Stimulated activated CD8-positive, alpha-beta memory T cell treated with anti-CD3 and anti-CD28 coated beads, Interleukin-7, amount 100 ng/mL, for 24 hours (primary cell): ENCODE measurements around the gene EDN3.

Experiments used
- DNase-seq: peaks from one replicate; pipeline ENCODE4 v3.0.0-alpha.2; 2020; ENCODE audit warnings: low read depth

The EDN3 gene

DNA sequence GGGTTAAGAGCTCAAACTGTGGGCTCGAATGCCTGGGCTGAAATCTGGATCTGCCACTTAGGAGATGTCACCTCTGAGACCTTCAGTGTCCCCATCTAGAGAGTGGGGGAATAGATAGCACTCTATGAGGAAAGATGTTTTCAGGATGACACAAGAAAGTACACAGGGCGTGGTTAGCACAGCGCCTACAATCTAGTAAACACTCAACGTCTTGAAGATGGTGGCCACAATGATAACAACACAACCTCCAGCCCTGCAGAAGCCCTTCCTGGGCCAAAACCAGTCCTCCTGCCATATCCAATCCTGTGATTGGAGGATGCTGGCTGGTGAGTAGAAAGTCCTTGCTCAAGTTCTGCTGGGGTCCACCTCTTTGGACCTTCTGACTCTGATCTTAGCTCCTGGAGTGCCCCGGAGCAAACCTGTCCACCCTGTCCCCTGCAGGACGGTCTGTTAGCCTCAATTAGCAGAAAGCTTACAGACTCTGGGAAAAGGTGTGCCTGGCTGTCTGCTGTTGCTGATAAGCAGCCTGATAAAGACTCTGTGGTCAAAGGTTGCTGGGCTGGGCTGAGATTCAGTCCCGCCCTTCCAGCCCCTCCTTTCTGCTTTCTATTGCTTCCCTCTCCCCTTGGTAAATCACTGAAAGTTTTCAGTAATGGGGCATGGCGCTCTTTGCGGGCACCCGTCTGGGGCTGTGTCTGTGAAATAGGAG is 8.2 kb downstream of the EDN3 start:
- no peak for DNase-seq

GRCh38 chr20:59309218-59309617 is 8.8 kb downstream of the EDN3 start:
- DNase-seq: no peak

- no peak for DNase-seq
Observed at GRCh38 chr20:59314997-59315396, 14.6 kb downstream of the EDN3 start.

DNA sequence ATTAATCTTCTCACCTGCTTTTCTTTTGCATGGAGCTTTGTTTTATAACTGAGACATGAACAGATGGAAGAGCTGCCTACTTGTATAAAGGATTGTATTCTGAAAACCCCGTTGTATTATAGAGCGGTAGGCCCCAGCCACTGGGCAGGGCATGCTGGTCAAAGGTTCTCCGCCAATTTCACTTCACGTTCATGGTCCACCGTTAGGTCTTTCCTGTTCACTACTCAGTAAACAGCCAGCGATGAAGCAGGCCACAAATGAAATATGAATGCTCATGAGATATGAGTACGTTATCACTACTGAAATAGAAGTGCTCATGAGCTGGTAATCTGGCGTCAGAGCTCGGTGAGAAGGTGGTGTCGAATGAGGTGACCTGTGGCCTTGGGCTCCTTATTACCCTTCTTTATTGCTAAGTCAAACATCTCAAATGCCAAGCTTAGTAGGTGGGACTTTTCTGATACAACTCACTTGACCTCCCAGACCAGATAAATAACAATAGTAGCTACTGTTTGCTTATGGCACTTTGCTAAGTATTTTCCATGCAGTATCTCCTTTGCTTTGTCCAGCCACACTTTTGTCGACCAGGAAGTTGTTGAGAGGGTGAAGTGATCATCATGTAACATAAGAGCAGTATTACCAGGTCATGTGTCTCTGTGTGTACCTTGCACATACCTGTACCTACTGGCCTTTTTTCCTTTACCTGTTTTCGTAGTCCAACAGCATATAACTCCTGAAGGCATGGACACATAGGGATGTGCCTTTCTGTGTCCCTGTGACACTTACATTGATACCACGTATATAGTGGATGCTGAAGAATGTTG is 16.7 kb downstream of the EDN3 start:
- no peak for DNase-seq

- no peak for DNase-seq
Observed at GRCh38 chr20:59318201-59318790, 17.9 kb downstream of the EDN3 start.

GRCh38 chr20:59318803-59319202 is 18.4 kb downstream of the EDN3 start:
- no peak for DNase-seq

GRCh38 chr20:59320426-59320825 is 20.0 kb downstream of the EDN3 start:
- DNase-seq: no peak

DNA sequence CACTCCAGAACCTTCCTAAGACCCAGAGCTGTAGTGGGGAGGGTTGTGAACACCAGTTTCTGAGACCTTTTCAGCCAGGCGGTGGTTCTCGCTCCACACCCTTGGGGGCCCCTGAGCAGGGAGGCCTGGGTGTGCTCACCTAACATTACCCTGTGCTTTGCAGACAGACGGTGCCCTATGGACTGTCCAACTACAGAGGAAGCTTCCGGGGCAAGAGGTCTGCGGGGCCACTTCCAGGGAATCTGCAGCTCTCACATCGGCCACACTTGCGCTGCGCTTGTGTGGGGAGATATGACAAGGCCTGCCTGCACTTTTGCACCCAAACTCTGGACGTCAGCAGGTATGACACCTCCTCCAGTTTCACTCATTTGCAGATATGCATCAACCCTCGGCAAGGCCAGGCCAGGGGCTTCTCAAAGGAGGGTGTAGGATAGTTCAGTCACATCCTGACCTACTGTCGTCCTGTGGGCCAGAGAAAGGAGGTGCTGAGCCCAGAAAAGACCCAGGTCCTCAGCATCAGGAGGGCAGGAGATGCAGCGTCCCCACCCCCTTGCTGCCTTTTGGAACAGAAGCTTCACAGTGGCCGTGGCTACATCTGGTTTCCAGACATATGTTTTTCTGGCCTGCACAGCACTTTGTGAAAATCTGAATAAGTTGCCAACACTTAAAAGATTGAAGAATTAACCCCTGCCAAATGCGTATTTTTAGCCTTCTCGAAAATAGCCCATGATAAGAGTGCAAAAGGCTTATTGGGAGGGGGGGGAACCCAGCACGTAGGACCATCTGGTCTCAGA is 20.6 kb downstream of the EDN3 start:
- DNase-seq: no peak

DNA sequence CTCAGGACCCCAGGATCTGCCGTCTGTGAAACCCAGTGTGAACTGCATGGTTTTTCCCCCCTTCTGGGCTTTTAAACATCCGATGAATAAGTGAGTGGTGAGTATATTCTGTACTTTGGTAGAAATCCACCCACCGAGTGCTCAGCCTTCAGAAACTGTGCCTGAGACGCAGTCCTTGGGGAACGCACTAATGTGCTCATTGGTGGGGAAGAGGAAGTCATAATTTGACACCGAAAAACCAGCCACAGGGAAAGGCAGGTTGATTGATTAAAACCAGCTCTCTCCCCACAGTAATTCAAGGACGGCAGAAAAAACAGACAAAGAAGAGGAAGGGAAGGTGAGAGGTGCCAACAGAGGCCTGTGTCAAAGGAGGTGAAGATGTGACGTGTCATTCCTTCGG is 21.7 kb downstream of the EDN3 start:
- no peak for DNase-seq

GRCh38 chr20:59322585-59323454 is 22.4 kb downstream of the EDN3 start:
- no peak for DNase-seq

DNA sequence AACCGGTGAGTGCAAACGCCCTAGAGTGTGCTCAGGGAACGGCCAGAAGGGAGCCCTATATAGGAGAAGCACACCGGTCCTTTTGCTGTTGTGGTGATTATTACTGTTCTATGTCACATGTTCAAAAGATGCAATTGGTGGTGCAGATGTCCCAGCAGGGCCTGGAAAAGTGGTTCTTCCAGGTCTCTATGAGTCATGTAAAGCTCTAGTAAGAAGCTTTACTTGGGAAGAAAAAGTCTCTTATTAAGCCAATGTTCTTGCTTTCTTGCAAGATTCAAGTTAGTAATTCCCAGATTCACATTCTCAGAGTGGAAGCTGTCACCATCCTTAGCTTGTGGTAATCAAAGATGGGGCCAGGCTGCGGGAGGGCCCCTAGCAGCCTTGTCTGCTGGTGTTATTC is 23.3 kb downstream of the EDN3 start:
- no peak for DNase-seq

DNA sequence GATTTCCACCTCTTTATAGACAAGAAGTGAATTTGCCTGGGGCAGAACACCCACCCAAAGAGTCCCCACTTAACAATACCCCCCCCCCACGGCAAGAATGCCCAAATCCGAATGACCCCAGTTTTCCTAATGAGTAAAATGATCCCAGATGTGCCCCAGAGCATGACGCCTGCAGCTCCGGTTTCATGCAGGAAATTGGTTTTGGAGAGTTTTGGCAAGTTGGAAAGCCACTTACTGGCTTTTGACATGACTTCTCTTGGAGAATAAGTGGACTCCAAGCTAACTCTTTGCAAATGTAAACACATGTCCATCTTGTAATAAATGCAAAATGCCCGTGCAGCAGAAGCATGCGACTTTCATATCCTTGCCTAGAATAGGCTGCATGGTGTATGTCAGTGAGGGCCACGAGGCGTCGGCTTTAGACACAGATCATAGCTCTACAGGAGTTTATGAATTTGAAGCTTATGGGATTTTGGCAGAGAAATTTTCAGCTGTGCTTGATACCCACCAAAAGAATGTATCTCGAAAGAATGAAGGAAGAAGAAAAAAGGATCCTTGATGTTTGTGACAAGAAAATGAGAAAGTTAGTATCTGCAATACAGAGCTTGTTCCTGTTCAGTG is 24.2 kb downstream of the EDN3 start:
- DNase-seq: no peak

DNA sequence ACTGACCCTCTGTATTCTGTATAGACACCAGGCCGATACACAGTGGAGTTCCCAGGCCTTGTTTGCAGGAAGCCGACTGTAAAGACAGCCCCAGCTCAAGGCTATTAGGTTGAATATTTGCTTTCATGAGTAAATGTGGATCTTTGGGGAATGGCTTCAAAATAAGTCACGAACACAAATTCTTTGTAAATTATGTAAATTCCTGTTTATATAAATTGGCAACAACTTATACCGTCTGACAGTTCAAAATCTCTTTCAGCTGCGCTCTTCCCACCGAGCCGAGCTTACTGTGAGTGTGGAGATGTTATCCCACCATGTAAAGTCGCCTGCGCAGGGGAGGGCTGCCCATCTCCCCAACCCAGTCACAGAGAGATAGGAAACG is 24.7 kb downstream of the EDN3 start:
- DNase-seq: no peak

- DNase-seq: no peak
Observed at GRCh38 chr20:59326188-59326587, 25.8 kb downstream of the EDN3 start.

DNA sequence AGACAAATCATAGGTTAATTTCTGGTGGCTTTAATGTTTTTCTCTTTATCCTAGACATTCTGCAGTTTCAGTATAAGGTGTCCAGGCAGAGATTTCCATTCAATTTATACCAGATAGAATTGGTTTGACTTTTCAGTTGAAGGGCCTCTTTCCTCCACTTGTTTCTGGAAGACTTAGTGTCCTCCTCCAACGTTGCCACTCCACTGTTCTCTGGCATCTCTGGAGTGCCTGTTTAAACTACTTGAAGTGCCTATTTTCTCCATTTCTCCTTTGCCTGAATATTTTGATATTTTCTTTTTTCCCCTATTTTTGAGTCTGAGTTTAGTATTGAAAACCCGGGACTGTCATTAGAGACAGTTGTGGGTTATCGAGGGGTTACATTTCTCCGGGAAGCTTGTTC is 27.7 kb downstream of the EDN3 start:
- no peak for DNase-seq

GRCh38 chr20:59331721-59332329 is 31.4 kb downstream of the EDN3 start:
- no peak for DNase-seq

DNA sequence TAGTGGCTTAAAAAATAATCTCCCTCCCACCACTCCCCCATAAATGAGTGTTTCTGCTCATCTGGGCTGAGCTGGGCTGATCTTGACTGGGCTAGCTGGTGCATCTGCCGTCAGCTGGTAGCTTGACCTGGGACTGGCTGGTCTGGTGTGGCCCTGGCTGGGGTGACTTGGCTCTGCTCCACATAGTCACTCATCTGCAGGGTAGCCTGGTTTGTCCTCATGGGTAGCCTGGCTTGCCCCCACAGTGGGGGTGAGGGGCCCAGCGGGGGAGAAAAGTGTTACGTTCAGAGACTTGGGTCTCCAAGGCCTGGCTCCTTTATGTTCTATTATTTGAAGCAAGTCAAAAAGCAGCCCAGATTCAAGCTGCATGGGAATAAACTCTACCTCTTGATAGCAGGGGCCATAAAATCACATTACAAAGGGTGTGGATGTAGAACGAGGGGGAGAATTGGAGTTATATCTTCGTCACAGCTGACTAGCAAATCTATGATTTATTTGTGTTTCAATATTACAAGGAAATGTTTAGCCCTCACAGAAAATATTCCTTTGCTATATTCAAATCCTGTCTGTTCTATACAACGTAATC is 32.9 kb downstream of the EDN3 start:
- DNase-seq: no peak

- no peak for DNase-seq
Observed at GRCh38 chr20:59333951-59334350, 33.5 kb downstream of the EDN3 start.

- no peak for DNase-seq
Observed at GRCh38 chr20:59334651-59335300, 34.4 kb downstream of the EDN3 start.

GRCh38 chr20:59335377-59335776 is 35.0 kb downstream of the EDN3 start:
- no peak for DNase-seq
